ENCODE measurements around the gene NIPA2.

NIPA2 gene

GRCh38 chr15:22891426-22892210 is 53.2 kb downstream of the NIPA2 start:
- H3K9ac ChIP-seq (ENCODE audit: low read length), result no peak overlapping the region
- H3K27me3 ChIP-seq (ENCODE audit: control insufficient read depth in 1 of 2, insufficient read depth in 2 of 2, low read length in 2 of 2), result no peaks in the 10 kb centered on the region
- H3K27ac ChIP-seq (ENCODE audit: low read depth, low read length), result no peak overlapping the region
- no peak overlapping the region for H3K4me3 ChIP-seq (ENCODE audit: low read depth in 1 of 2, low read length in 2 of 2)
- H3K9me3 ChIP-seq (ENCODE audit: low read length), result no peaks in the 10 kb centered on the region
- peaks cover 26% of the 10 kb centered on the region for H3K36me3 ChIP-seq (ENCODE audit: insufficient read depth, low read length)
- H3K4me1 ChIP-seq (ENCODE audit: insufficient read depth, low read length), result no peaks in the 10 kb centered on the region

DNA sequence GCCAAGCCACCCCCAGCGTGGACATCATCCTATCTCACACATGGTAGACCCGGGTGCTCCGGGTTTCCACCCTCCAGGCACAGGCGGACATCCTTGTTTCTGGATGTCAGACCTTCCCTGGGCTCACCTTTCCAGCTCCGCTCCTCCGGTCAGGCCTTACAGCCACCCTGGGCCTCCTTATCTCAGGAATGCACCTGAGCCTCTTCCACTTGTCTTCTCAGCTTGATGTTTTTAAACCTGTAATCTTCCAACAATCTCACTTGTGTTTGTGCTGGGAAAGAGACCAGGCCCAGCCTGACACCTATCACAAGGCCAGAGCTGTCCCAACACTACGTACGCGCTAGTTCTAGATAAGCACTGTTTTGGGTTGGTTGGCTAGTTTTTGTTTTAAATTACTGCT is 53.9 kb downstream of the NIPA2 start:
- H3K27ac ChIP-seq (ENCODE audit: low read depth, low read length), result no peak overlapping the region
- H3K4me1 ChIP-seq (ENCODE audit: insufficient read depth, low read length), result no peaks in the 10 kb centered on the region
- peaks cover 24% of the 10 kb centered on the region for H3K36me3 ChIP-seq (ENCODE audit: insufficient read depth, low read length)
- H3K9ac ChIP-seq (ENCODE audit: low read length), result no peak overlapping the region
- no peaks in the 10 kb centered on the region for H3K9me3 ChIP-seq (ENCODE audit: low read length)
- H3K27me3 ChIP-seq (ENCODE audit: control insufficient read depth in 1 of 2, insufficient read depth in 2 of 2, low read length in 2 of 2), result no peaks in the 10 kb centered on the region
- no peak overlapping the region for H3K4me3 ChIP-seq (ENCODE audit: low read depth in 1 of 2, low read length in 2 of 2)

DNA sequence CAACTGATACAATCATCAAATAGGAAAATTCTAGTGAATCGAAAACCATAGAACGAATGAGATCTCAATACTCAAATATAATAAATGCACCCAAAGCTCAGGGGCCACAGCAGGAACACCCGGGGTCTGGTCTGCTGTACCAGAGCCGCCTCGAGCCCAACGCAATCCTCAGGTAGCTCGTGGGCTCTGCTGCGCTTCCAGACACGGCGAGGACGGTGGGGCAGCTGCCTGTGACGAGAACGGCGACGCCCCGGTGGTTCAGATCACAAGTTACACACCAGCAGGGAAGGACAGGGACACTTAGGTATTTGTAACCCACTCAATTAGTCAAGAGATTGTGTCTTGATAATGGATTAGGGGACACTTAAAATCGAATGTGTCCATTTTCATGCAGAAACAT is 54.6 kb downstream of the NIPA2 start:
- Histone ChIP-seq H3K27ac (ENCODE audit: low read depth, low read length) (no peak overlapping the region), H3K27me3 (ENCODE audit: control insufficient read depth in 1 of 2, insufficient read depth in 2 of 2, low read length in 2 of 2) (no peaks in the 10 kb centered on the region), H3K36me3 (ENCODE audit: insufficient read depth, low read length) (peaks cover 25% of the 10 kb centered on the region), H3K9ac (ENCODE audit: low read length) (no peak overlapping the region), H3K4me3 (ENCODE audit: low read depth in 1 of 2, low read length in 2 of 2) (no peak overlapping the region), H3K4me1 (ENCODE audit: insufficient read depth, low read length) (no peaks in the 10 kb centered on the region), H3K9me3 (ENCODE audit: low read length) (no peaks in the 10 kb centered on the region)

DNA sequence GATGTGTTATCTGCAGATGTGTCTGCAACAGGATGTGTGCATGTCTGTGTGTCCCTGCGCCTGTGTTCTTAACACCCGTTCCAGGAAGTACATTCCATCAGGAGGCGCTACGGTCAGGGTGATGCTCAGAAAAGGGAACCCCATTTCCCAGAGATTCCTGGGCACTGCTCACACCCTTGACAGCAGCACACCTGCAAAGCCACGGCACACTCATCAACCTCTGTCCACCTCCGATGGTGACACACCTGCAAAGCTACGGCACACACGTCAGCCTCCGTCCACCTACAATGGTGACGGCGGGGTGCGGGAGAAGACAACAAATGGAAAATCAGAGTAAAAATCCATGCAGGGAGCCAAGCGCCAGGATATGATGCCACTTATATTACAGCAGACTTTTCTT is 55.4 kb downstream of the NIPA2 start:
- Histone ChIP-seq H3K27me3 (ENCODE audit: control insufficient read depth in 1 of 2, insufficient read depth in 2 of 2, low read length in 2 of 2) (no peaks in the 10 kb centered on the region), H3K4me1 (ENCODE audit: insufficient read depth, low read length) (no peaks in the 10 kb centered on the region), H3K4me3 (ENCODE audit: low read depth in 1 of 2, low read length in 2 of 2) (no peak overlapping the region), H3K27ac (ENCODE audit: low read depth, low read length) (no peak overlapping the region), H3K9ac (ENCODE audit: low read length) (no peak overlapping the region), H3K36me3 (ENCODE audit: insufficient read depth, low read length) (peaks cover 25% of the 10 kb centered on the region), H3K9me3 (ENCODE audit: low read length) (no peaks in the 10 kb centered on the region)

DNA sequence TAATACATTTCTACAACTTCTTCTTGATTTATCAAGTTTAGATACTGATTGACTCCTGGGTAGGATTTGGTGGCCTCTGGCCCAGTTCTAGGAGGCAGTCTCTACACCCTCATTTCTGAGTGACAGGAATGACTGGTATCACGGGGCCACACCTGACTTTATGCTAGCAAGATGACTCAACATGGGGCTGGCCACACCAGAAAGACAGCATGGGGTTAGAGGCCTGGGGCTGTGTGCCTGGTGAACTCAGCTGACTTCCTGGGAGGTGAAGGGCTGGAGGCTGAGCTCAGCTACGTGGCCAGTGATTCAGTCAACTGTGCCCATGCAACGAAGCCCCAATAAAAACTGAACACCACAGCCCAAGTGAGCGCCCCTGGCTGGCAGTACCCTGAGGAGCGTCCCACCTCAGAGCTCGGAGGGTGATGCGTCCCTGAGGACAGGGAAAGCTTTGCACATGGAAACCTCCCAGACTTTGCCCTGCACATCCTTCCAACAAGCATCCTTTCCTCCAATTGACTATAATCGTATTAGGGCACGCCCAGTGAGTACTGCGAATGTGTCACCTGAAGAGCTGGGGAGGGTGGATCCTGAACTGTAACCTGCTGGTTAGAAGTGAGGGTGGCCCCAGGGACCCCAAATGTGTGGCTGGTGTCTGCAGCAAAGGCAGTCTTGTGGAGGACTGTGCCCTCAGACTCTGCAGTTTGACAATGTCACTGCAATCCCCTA is 57.2 kb downstream of the NIPA2 start:
- Histone ChIP-seq H3K4me3 (ENCODE audit: low read depth in 1 of 2, low read length in 2 of 2) (no peak overlapping the region), H3K27me3 (ENCODE audit: control insufficient read depth in 1 of 2, insufficient read depth in 2 of 2, low read length in 2 of 2) (no peaks in the 10 kb centered on the region), H3K36me3 (ENCODE audit: insufficient read depth, low read length) (peaks cover 29% of the 10 kb centered on the region), H3K9ac (ENCODE audit: low read length) (no peak overlapping the region), H3K9me3 (ENCODE audit: low read length) (no peaks in the 10 kb centered on the region), H3K4me1 (ENCODE audit: insufficient read depth, low read length) (no peaks in the 10 kb centered on the region), H3K27ac (ENCODE audit: low read depth, low read length) (no peak overlapping the region)

GRCh38 chr15:22902046-22902445 is 63.6 kb downstream of the NIPA2 start:
- peaks cover 36% of the 10 kb centered on the region for H3K36me3 ChIP-seq (ENCODE audit: insufficient read depth, low read length)
- no peak overlapping the region for H3K9ac ChIP-seq (ENCODE audit: low read length)
- no peaks in the 10 kb centered on the region for H3K27me3 ChIP-seq (ENCODE audit: control insufficient read depth in 1 of 2, insufficient read depth in 2 of 2, low read length in 2 of 2)

GRCh38 chr15:22902578-22902977 is 64.1 kb downstream of the NIPA2 start:
- Histone ChIP-seq H3K9ac (ENCODE audit: low read length) (no peak overlapping the region), H3K4me1 (ENCODE audit: insufficient read depth, low read length) (no peaks in the 10 kb centered on the region), H3K36me3 (ENCODE audit: insufficient read depth, low read length) (peaks cover 41% of the 10 kb centered on the region), H3K27me3 (ENCODE audit: control insufficient read depth in 1 of 2, insufficient read depth in 2 of 2, low read length in 2 of 2) (no peaks in the 10 kb centered on the region), H3K9me3 (ENCODE audit: low read length) (no peaks in the 10 kb centered on the region), H3K4me3 (ENCODE audit: low read depth in 1 of 2, low read length in 2 of 2) (no peak overlapping the region), H3K27ac (ENCODE audit: low read depth, low read length) (no peak overlapping the region)

More at GRCh38 chr15:22902046-22902445, 63.6 kb downstream of the NIPA2 start:
- no peak overlapping the region for H3K27ac ChIP-seq (ENCODE audit: low read depth, low read length)
- H3K4me3 ChIP-seq (ENCODE audit: low read depth in 1 of 2, low read length in 2 of 2), result no peak overlapping the region
- no peaks in the 10 kb centered on the region for H3K9me3 ChIP-seq (ENCODE audit: low read length)
- no peaks in the 10 kb centered on the region for H3K4me1 ChIP-seq (ENCODE audit: insufficient read depth, low read length)

DNA sequence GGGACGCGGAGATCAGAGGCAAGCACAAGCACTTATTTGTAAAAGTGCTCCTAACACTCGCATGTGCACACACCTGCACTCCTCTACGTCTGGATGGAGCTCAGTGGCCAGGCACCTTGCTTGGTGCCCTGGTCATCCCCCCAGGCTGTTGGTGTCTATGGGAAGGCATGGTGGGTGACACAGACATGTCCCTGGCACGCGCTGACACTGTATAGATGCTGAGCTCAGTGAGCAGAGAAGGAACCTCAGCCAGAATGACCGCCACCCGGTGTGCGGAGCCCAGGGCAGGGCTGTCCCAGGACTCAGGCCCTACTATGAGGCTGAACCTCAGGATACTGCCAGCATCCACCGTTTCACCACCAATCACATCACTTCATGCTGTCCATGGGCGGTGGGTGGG is 64.5 kb downstream of the NIPA2 start:
- no peaks in the 10 kb centered on the region for H3K27me3 ChIP-seq (ENCODE audit: control insufficient read depth in 1 of 2, insufficient read depth in 2 of 2, low read length in 2 of 2)

DNA sequence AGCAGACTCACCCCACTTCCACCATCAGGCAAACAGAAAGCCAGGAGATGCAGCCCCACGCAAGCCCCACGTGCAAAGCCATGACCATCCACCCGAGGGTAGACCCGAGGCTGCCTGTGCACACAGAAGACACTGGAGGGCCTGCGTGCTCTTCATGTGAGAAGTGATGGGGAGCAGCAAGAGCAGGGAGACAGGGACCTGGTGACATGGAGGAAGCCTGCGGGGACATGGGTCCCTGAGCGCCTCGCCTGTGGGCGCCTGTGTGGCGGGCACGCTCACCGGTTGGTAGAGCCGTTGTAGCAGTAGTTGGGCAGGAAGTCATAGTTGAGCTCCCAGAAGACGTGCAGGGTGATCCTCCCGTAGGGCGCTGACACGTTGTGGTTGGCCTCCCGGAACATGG is 65.0 kb downstream of the NIPA2 start:
- Histone ChIP-seq H3K27me3 (ENCODE audit: control insufficient read depth in 1 of 2, insufficient read depth in 2 of 2, low read length in 2 of 2) (no peaks in the 10 kb centered on the region), H3K9me3 (ENCODE audit: low read length) (no peaks in the 10 kb centered on the region), H3K4me3 (ENCODE audit: low read depth in 1 of 2, low read length in 2 of 2) (no peak overlapping the region), H3K9ac (ENCODE audit: low read length) (no peak overlapping the region), H3K27ac (ENCODE audit: low read depth, low read length) (no peak overlapping the region), H3K36me3 (ENCODE audit: insufficient read depth, low read length) (peaks cover 44% of the 10 kb centered on the region), H3K4me1 (ENCODE audit: insufficient read depth, low read length) (no peaks in the 10 kb centered on the region)

More for the DNA sequence above, 64.5 kb downstream of the NIPA2 start:
- H3K4me1 ChIP-seq (ENCODE audit: insufficient read depth, low read length), result no peaks in the 10 kb centered on the region
- H3K9me3 ChIP-seq (ENCODE audit: low read length), result no peaks in the 10 kb centered on the region
- H3K4me3 ChIP-seq (ENCODE audit: low read depth in 1 of 2, low read length in 2 of 2), result no peak overlapping the region
- no peak overlapping the region for H3K27ac ChIP-seq (ENCODE audit: low read depth, low read length)
- peaks cover 41% of the 10 kb centered on the region for H3K36me3 ChIP-seq (ENCODE audit: insufficient read depth, low read length)
- H3K9ac ChIP-seq (ENCODE audit: low read length), result no peak overlapping the region

GRCh38 chr15:22903961-22904534 is 65.6 kb downstream of the NIPA2 start:
- H3K4me1 ChIP-seq (ENCODE audit: insufficient read depth, low read length), result no peaks in the 10 kb centered on the region
- no peaks in the 10 kb centered on the region for H3K27me3 ChIP-seq (ENCODE audit: control insufficient read depth in 1 of 2, insufficient read depth in 2 of 2, low read length in 2 of 2)
- H3K4me3 ChIP-seq (ENCODE audit: low read depth in 1 of 2, low read length in 2 of 2), result no peak overlapping the region
- no peak overlapping the region for H3K9ac ChIP-seq (ENCODE audit: low read length)
- no peak overlapping the region for H3K27ac ChIP-seq (ENCODE audit: low read depth, low read length)
- H3K9me3 ChIP-seq (ENCODE audit: low read length), result no peaks in the 10 kb centered on the region
- peaks cover 50% of the 10 kb centered on the region for H3K36me3 ChIP-seq (ENCODE audit: insufficient read depth, low read length)

DNA sequence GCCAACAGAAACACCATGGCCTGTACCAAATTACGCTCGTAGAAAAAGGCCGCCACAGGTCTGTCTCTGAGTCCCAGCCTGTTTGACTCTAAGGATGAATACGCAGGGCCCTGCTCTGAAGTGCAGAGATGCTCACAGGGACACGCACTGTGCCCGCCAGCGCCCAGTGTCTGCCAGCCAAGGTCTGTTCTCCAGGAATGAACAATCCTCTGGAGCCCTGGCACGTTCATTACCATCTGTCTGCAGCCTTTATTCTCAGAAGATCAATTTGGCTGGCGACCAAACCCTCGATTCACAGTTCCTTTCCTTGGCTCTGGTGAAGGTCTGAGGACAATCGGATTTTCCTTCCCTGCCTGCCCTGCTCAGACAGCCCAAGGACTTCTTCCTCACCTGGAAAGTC is 66.3 kb downstream of the NIPA2 start:
- Histone ChIP-seq H3K9ac (ENCODE audit: low read length) (no peak overlapping the region), H3K4me1 (ENCODE audit: insufficient read depth, low read length) (no peaks in the 10 kb centered on the region), H3K9me3 (ENCODE audit: low read length) (no peaks in the 10 kb centered on the region), H3K27ac (ENCODE audit: low read depth, low read length) (no peak overlapping the region), H3K4me3 (ENCODE audit: low read depth in 1 of 2, low read length in 2 of 2) (no peak overlapping the region), H3K27me3 (ENCODE audit: control insufficient read depth in 1 of 2, insufficient read depth in 2 of 2, low read length in 2 of 2) (no peaks in the 10 kb centered on the region), H3K36me3 (ENCODE audit: insufficient read depth, low read length) (peaks cover 54% of the 10 kb centered on the region)
